GM23338 (cell line): ENCODE results near the gene RGS3.

Experiments used
- CREB1 ChIP-seq: fragments of 250-450 bp; sonication (Bioruptor Pico); IDR thresholded peaks from 2 replicates; pipeline ENCODE4 v1.5.0; 2020; ENCODE audit warnings: low read depth, mild to moderate bottlenecking, moderate library complexity
- CTCF ChIP-seq, 2 experiments: fragments of 200-600 bp in 1 of 2; sonication (generic) in 1 of 2; conservative IDR thresholded peaks; 2 replicates each; pipeline versions ENCODE4 v1.5.1 to v1.6.1; 2016 to 2017; ENCODE audit warnings: antibody characterized with exemption in 2 of 2, low read depth in 2 of 2, mild to moderate bottlenecking in 2 of 2, moderate library complexity in 1 of 2
- ETS1 ChIP-seq: IDR thresholded peaks from 2 replicates; pipeline ENCODE4 v1.6.1; 2016; ENCODE audit warnings: antibody characterized with exemption
- EZH2 ChIP-seq: fragments of 200-600 bp; sonication (generic); IDR thresholded peaks from one replicate; pipeline ENCODE4 v1.8.0; 2017; ENCODE audit warnings: antibody characterized with exemption, mild to moderate bottlenecking, low read depth; ENCODE audit not compliant: unreplicated experiment
- EZH2phosphoT487 ChIP-seq: fragments of 200-600 bp; sonication (generic); IDR thresholded peaks from one replicate; pipeline ENCODE4 v1.8.1; 2018; ENCODE audit warnings: antibody characterized with exemption; ENCODE audit not compliant: unreplicated experiment
- JUNB ChIP-seq: IDR thresholded peaks from one replicate; pipeline ENCODE4 v1.6.1; 2016; ENCODE audit warnings: antibody characterized with exemption; ENCODE audit not compliant: unreplicated experiment
- NANOG ChIP-seq: IDR thresholded peaks from 2 replicates; pipeline ENCODE4 v1.6.1; 2016; ENCODE audit warnings: antibody characterized with exemption, borderline replicate concordance
- POLR2AphosphoS5 ChIP-seq: IDR thresholded peaks from 2 replicates; pipeline ENCODE4 v1.6.1; 2016; ENCODE audit warnings: antibody characterized with exemption, low read depth
- REST ChIP-seq: IDR thresholded peaks from one replicate; pipeline ENCODE4 v1.6.1; 2018; ENCODE audit warnings: antibody characterized with exemption; ENCODE audit not compliant: unreplicated experiment
- STAT1 ChIP-seq: IDR thresholded peaks from one replicate; pipeline ENCODE4 v1.6.1; 2016; ENCODE audit warnings: antibody characterized with exemption; ENCODE audit not compliant: unreplicated experiment

- TF ChIP-seq CTCF (conservative IDR thresholded peaks at IDR 0.05; ENCODE audit: low read depth in 2 of 2) (no peak), EZH2 (no peak), CREB1 (CRISPR knock-in tag) (no peak), REST (no peak), POLR2AphosphoS5 (no peak), EZH2phosphoT487 (no peak), JUNB (no peak), ETS1 (no peak), NANOG (no peak), STAT1 (no peak)
Measured at GRCh38 chr9:113574441-113575262, 111.1 kb downstream of the RGS3 start.
